Measurements from ENCODE around the gene CDC42EP3. TPM values are rescaled to one million over a fixed set of nuclear protein-coding genes. Genes with fewer than 3 reads are reported as not detected.

CDC42EP3 gene
- total RNA-seq, 3 donors from 2014 or later = 19.5 to 35.7 (median 35.7) TPM

DNA sequence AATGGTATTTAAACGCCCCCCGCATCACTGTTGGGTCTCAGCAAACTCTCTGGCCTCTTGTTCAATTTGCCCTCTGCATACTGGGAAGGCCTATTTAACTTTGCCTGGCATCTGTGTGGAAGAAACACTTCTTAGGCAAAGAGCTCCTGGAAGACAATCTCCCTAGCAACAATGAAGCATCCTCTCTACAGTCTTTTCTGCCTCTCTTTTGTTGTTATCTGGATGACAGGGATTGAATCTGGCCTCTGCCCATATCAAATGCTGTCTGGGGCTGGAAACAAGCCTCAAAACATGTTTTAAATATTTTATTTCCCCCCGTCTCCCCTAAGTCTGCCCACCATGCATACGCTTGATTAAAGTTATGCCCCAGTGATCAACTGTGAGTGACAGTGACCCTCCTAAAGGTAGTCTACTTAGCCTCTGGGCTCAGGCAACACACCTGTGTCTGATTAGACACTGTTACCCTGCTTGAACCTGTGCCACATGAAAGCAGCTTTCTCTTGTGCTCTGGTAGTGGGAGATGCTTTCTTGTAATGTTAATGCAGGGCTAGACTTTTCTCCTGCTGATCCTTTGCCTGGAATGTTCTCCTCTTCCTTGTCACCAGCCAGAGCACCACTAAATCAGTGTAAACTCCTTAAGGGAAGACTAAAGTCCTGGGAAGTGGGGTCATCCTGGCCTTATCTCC is 34.9 kb downstream of the CDC42EP3 start:
- Histone ChIP-seq H3K36me3 (no peaks in the 10 kb centered on the region), H3K27me3 (no peaks in the 10 kb centered on the region), H3K4me3 (no peak overlapping the region), H3K4me1 (no peaks in the 10 kb centered on the region), H3K27ac (no peak overlapping the region), H3K9me3 (no peaks in the 10 kb centered on the region)
- intact Hi-C loops (cut with DNase I; ENCODE audit: low total_unique reads) = no loop called here
- no peak for DNase-seq (ENCODE audit: low spot score in 2 of 2)
- no peak for TF ChIP-seq POLR2AphosphoS5 (IDR thresholded peaks at IDR 0.05)
- no peak for TF ChIP-seq POLR2A (IDR thresholded peaks at IDR 0.05)
- TF ChIP-seq, protein P1, sequence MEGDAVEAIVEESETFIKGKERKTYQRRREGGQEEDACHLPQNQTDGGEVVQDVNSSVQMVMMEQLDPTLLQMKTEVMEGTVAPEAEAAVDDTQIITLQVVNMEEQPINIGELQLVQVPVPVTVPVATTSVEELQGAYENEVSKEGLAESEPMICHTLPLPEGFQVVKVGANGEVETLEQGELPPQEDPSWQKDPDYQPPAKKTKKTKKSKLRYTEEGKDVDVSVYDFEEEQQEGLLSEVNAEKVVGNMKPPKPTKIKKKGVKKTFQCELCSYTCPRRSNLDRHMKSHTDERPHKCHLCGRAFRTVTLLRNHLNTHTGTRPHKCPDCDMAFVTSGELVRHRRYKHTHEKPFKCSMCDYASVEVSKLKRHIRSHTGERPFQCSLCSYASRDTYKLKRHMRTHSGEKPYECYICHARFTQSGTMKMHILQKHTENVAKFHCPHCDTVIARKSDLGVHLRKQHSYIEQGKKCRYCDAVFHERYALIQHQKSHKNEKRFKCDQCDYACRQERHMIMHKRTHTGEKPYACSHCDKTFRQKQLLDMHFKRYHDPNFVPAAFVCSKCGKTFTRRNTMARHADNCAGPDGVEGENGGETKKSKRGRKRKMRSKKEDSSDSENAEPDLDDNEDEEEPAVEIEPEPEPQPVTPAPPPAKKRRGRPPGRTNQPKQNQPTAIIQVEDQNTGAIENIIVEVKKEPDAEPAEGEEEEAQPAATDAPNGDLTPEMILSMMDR (IDR thresholded peaks at IDR 0.05) = no peak

DNA sequence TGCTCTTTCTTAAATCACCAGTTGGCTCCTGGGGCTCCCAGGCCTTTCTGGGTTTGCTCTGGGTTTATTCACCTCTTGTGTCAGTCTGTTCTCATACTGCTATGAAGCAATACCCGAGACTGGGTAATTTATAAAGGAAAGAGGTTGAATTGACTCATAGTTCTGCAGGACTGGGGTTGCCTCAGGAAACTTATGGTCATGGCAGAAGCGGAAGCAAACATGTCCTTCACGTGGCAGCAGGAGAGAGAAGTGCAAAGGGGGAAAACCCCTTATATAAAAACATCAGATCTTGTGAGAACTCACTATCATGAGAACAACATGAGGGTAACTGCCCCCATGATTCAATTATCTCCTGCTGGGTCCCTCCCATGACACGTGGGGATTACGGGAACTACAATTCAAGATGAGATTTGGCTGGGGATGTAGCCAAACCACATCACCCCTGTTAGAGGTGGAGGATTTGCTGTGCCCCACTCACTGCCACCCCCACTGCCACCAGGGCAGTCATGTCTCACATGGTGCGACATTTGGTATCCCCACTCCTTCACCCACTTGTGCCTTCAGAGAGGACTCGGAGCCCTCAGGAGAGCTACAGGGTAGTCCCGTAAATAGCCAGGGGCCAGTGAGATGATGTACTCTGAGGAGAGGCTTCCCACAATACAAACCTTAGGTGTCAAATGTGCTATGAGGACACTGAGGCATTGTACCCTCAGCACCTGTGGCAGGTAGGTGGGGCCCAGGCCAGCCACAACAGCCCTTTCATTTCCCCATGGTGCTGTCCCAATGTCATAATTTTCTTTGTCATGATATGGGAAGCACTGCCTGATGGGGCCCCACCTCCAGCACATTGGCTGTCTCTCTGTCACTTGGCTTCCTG is 35.7 kb downstream of the CDC42EP3 start:
- intact Hi-C loops (cut with DNase I; ENCODE audit: low total_unique reads) = no loop called here
- Histone ChIP-seq H3K9me3 (no peaks in the 10 kb centered on the region), H3K27me3 (no peaks in the 10 kb centered on the region), H3K4me3 (no peak overlapping the region), H3K27ac (peak overlapping the region in 1 of 2 donors; percentile 19), H3K36me3 (no peaks in the 10 kb centered on the region), H3K4me1 (no peaks in the 10 kb centered on the region)
- no peak for TF ChIP-seq POLR2AphosphoS5 (IDR thresholded peaks at IDR 0.05)
- TF ChIP-seq POLR2A (IDR thresholded peaks at IDR 0.05) = no peak
- TF ChIP-seq, protein P1 (IDR thresholded peaks at IDR 0.05) = no peak
- DNase-seq (ENCODE audit: low spot score in 2 of 2) = no peak

GRCh38 chr2:37634914-37635503 is 36.4 kb downstream of the CDC42EP3 start:
- H3K9me3 ChIP-seq = no peaks in the 10 kb centered on the region
- H3K27ac ChIP-seq = no peak overlapping the region

GRCh38 chr2:37633845-37634244 is 37.6 kb downstream of the CDC42EP3 start:
- Histone ChIP-seq H3K4me1 (no peaks in the 10 kb centered on the region), H3K4me3 (no peak overlapping the region), H3K9me3 (no peaks in the 10 kb centered on the region), H3K27ac (no peak overlapping the region), H3K27me3 (no peaks in the 10 kb centered on the region), H3K36me3 (no peaks in the 10 kb centered on the region)
- intact Hi-C loops (cut with DNase I; ENCODE audit: low total_unique reads) = no loop called here
- DNase-seq (ENCODE audit: low spot score in 2 of 2) = no peak
- no peak for TF ChIP-seq POLR2AphosphoS5 (IDR thresholded peaks at IDR 0.05)

More at GRCh38 chr2:37634914-37635503, 36.4 kb downstream of the CDC42EP3 start:
- Histone ChIP-seq H3K4me1 (no peaks in the 10 kb centered on the region), H3K27me3 (no peaks in the 10 kb centered on the region), H3K4me3 (no peak overlapping the region), H3K36me3 (no peaks in the 10 kb centered on the region)
- TF ChIP-seq, protein P1 (IDR thresholded peaks at IDR 0.05) = no peak
- TF ChIP-seq POLR2AphosphoS5 (IDR thresholded peaks at IDR 0.05) = no peak
- TF ChIP-seq POLR2A (IDR thresholded peaks at IDR 0.05) = no peak
- no peak for DNase-seq (ENCODE audit: low spot score in 2 of 2)
- intact Hi-C loops (cut with DNase I; ENCODE audit: low total_unique reads) = no loop called here

GRCh38 chr2:37633234-37633633 is 38.2 kb downstream of the CDC42EP3 start:
- no peak for DNase-seq (ENCODE audit: low spot score in 2 of 2)
- Histone ChIP-seq H3K4me3 (no peak overlapping the region), H3K27me3 (no peaks in the 10 kb centered on the region), H3K9me3 (no peaks in the 10 kb centered on the region), H3K27ac (no peak overlapping the region), H3K4me1 (no peaks in the 10 kb centered on the region), H3K36me3 (no peaks in the 10 kb centered on the region)
- TF ChIP-seq POLR2AphosphoS5 (IDR thresholded peaks at IDR 0.05) (no peak), POLR2A (IDR thresholded peaks at IDR 0.05) (no peak)
- TF ChIP-seq, protein P1 (IDR thresholded peaks at IDR 0.05) = no peak
- intact Hi-C loops (cut with DNase I; ENCODE audit: low total_unique reads) = no loop called here
